B cell (primary cell): ENCODE data around the gene PDZD2. TPM values are rescaled to one million over a fixed set of nuclear protein-coding genes. Genes with fewer than 3 reads are reported as not detected.

Source experiments
- ATAC-seq: fragments of 200-7000 bp; cut with Tn5 transposase; one replicate; pipeline ENCODE4 v1.10.0; 2021; ENCODE audit warnings: low read depth, mild to moderate bottlenecking, moderate number of reproducible peaks, moderate library complexity
- CTCF ChIA-PET: fragments of 350-600 bp; sonication (Branson Sonifier 250); formaldehyde crosslinking; loops from one replicate; lab custom pipeline; 2021; ENCODE audit warnings: antibody characterized with exemption, inconsistent platforms; lab: Charles Lee
- POLR2A ChIA-PET: fragments of 350-600 bp; sonication (Branson Sonifier 250); formaldehyde crosslinking; loops from one replicate; lab custom pipeline; 2021; ENCODE audit warnings: antibody characterized with exemption; lab: Charles Lee
- DNase-seq: peaks from one replicate; pipeline ENCODE4 v3.0.0; 2013
- H2AFZ ChIP-seq: 2 replicates; pipeline ENCODE4 v1.6.1; 2012; ENCODE audit warnings: mild to moderate bottlenecking, low read depth, low read length; ENCODE audit not compliant: insufficient read depth, poor library complexity, severe bottlenecking
- H3K27ac ChIP-seq, 2 donors: 1 replicate in 1 of 2; 2 replicates in 1 of 2; pipeline ENCODE4 v1.5.1; 2012 to 2013; ENCODE audit warnings: low read length in 2 of 2, mild to moderate bottlenecking in 2 of 2, moderate library complexity in 1 of 2
- H3K27me3 ChIP-seq, 4 experiments: fragments of 200-600 bp in 1 of 4; sonication (generic) in 1 of 4; replicated peaks in 1 of 4; 1 replicate in 2 of 4; 2 replicates in 2 of 4; pipeline versions ENCODE4 v1.6.1 to v1.7.0; 2013 to 2016; ENCODE audit warnings: low read length in 3 of 4, mild to moderate bottlenecking in 2 of 4, mixed read lengths in 1 of 4, moderate library complexity in 1 of 4; ENCODE audit not compliant: insufficient read depth in 4 of 4, control insufficient read depth in 3 of 4; ENCODE audit errors: control extremely low read depth in 1 of 4
- H3K36me3 ChIP-seq, 2 experiments: replicated peaks in 1 of 2; 1 replicate in 1 of 2; 2 replicates in 1 of 2; pipeline versions ENCODE4 v1.6.1 to v1.7.1; 2013; ENCODE audit warnings: low read length in 1 of 2; ENCODE audit not compliant: insufficient read depth in 2 of 2, control insufficient read depth in 1 of 2; ENCODE audit errors: control extremely low read depth in 1 of 2, extremely low read depth in 1 of 2
- H3K4me1 ChIP-seq, 2 donors: fragments of 200-600 bp in 1 of 2; sonication (generic) in 1 of 2; 1 replicate in 1 of 2; 2 replicates in 1 of 2; pipeline versions ENCODE4 v1.5.1 to v1.6.1; 2013 to 2017; ENCODE audit warnings: low read length in 2 of 2; ENCODE audit not compliant: control insufficient read depth in 2 of 2, insufficient read depth in 2 of 2
- H3K4me2 ChIP-seq: replicated peaks from 2 replicates; pipeline ENCODE3; 2012; ENCODE audit warnings: mild to moderate bottlenecking, low read depth, low read length; ENCODE audit not compliant: poor library complexity, severe bottlenecking
- H3K4me3 ChIP-seq, 5 experiments: fragments of 200-600 bp in 1 of 5; sonication (generic) in 1 of 5; 1 replicate in 3 of 5; 2 replicates in 2 of 5; pipeline versions ENCODE4 v1.5.1 to v1.7.0; 2011 to 2016; ENCODE audit warnings: low read length in 4 of 5, mild to moderate bottlenecking in 4 of 5, low read depth in 2 of 5, control low read depth in 1 of 5, moderate library complexity in 1 of 5; ENCODE audit not compliant: insufficient read depth in 1 of 5; ENCODE audit errors: control extremely low read depth in 1 of 5, extremely low read depth in 1 of 5
- H3K79me2 ChIP-seq: fragments of 200-600 bp; sonication (generic); one replicate; pipeline ENCODE4 v1.6.0; 2016; ENCODE audit warnings: low read length; ENCODE audit not compliant: control insufficient read depth, insufficient read depth
- H3K9ac ChIP-seq: fragments of 200-600 bp; sonication (generic); 2 replicates; pipeline ENCODE4 v1.6.1; 2017; ENCODE audit warnings: mild to moderate bottlenecking, low read length, moderate library complexity
- H3K9me3 ChIP-seq, 3 donors: one replicate each; pipeline versions ENCODE4 v1.6.1 to v1.7.1; 2013; ENCODE audit warnings: low read length in 2 of 3; ENCODE audit not compliant: control insufficient read depth in 2 of 3, insufficient read depth in 1 of 3; ENCODE audit errors: control extremely low read depth in 1 of 3
- H4K20me1 ChIP-seq: 2 replicates; pipeline ENCODE4 v1.6.0; 2012; ENCODE audit warnings: mild to moderate bottlenecking, low read length; ENCODE audit not compliant: insufficient read depth, control insufficient read depth, poor library complexity, severe bottlenecking
- H3K27ac Mint-ChIP-seq: one replicate; pipeline ENCODE4 v1.8.0; 2021; ENCODE audit warnings: mixed read lengths
- H3K27me3 Mint-ChIP-seq: one replicate; pipeline ENCODE4 v1.8.0; 2021; ENCODE audit warnings: mixed read lengths
- H3K4me1 Mint-ChIP-seq: one replicate; pipeline ENCODE4 v1.8.0; 2021; ENCODE audit warnings: mixed read lengths
- H3K4me3 Mint-ChIP-seq: one replicate; pipeline ENCODE4 v1.8.0; 2021; ENCODE audit warnings: mixed read lengths
- H3K9me3 Mint-ChIP-seq: one replicate; pipeline ENCODE4 v1.8.0; 2022; ENCODE audit warnings: mixed read lengths; ENCODE audit not compliant: insufficient read depth
- CTCF ChIP-seq: fragments of 200-600 bp; IDR thresholded peaks from one replicate; pipeline ENCODE4 v1.8.0; 2022; ENCODE audit warnings: antibody characterized with exemption, mild to moderate bottlenecking
- EZH2 ChIP-seq: IDR thresholded peaks from 2 replicates; pipeline ENCODE4 v1.6.1; 2012; ENCODE audit warnings: borderline replicate concordance, low read depth, mild to moderate bottlenecking, moderate library complexity, low read length; ENCODE audit not compliant: insufficient read depth, poor library complexity, severe bottlenecking
- WGBS: methylation state at CpG from one replicate; pipeline ENCODE4 v1.1.5; 2013; ENCODE audit warnings: missing lambda C conversion rate; ENCODE audit not compliant: insufficient coverage; 5-methylcytosine and 5-hydroxymethylcytosine counted together
- intact Hi-C: fragments of 100-400 bp; cut with micrococcal nuclease; formaldehyde crosslinking; loops from one replicate; pipeline ENCODE4 v1.10.0; 2022
- polyA plus RNA-seq: library from polyadenylated mRNA; depleted of rRNA; stranded (reverse); fragments of >200 nt; gene quantifications from 2 replicates; pipeline ENCODE4 v1.2.3, GENCODE V29; 2012
- total RNA-seq, 2 donors: library from RNA; stranded (reverse); fragments of 120-200 nt in 1 of 2; gene quantifications; 1 replicate in 1 of 2; 2 replicates in 1 of 2; pipeline versions ENCODE4 v1.2.3 to v1.2.4, GENCODE V29; 2013 to 2022

The PDZD2 gene
- total and polyA plus RNA-seq, 2 donors (not counting 1 experiment from before 2014, with no cell fraction given) = not detected

GRCh38 chr5:32058997-32059396, 420.1 kb downstream of the PDZD2 start:
- Histone ChIP-seq H3K4me2 (no peak overlapping the region), H3K27me3 (no peaks in the 10 kb centered on the region), H4K20me1 (no peaks in the 10 kb centered on the region), H3K36me3 (no peaks in the 10 kb centered on the region), H2AFZ (no peak overlapping the region), H3K4me3 (no peak overlapping the region), H3K9ac (no peak overlapping the region), H3K79me2 (no peaks in the 10 kb centered on the region), H3K4me1 (no peaks in the 10 kb centered on the region), H3K27ac (no peak overlapping the region), H3K9me3 (no peaks in the 10 kb centered on the region)
- ATAC-seq (no peak), DNase-seq (no peak)
- Mint-ChIP-seq H3K4me3 (no peak overlapping the region), H3K9me3 (no peaks in the 10 kb centered on the region), H3K27me3 (peaks cover 2% of the 10 kb centered on the region), H3K4me1 (no peaks in the 10 kb centered on the region), H3K27ac (no peak overlapping the region)
- ChIA-PET POLR2A (interaction anchor here (0.6 kb wide), 1 partner anchor 9 kb away, joined by 3 read pairs; no protein-coding TSS in a partner anchor), CTCF (interaction anchor here (1.2 to 1.4 kb wide), 2 partner anchors 11 to 18 kb away, joined by 3 read pairs; no protein-coding TSS in a partner anchor)
- no peak for TF ChIP-seq EZH2
- no peak for TF ChIP-seq CTCF
- intact Hi-C loops = no loop called here
- no CpG with 5 or more reads among the region's 3 CpGs for WGBS

- Histone ChIP-seq H3K4me1 (no peaks in the 10 kb centered on the region), H3K79me2 (no peaks in the 10 kb centered on the region), H3K36me3 (no peaks in the 10 kb centered on the region), H3K4me3 (no peak overlapping the region), H3K27me3 (no peaks in the 10 kb centered on the region), H3K4me2 (no peak overlapping the region), H3K27ac (no peak overlapping the region), H3K9ac (no peak overlapping the region), H4K20me1 (no peaks in the 10 kb centered on the region), H3K9me3 (no peaks in the 10 kb centered on the region), H2AFZ (no peak overlapping the region)
- H3K27ac Mint-ChIP-seq = no peak overlapping the region
- ChIA-PET POLR2A (no interaction called here), CTCF (interaction anchor here (1.1 to 1.4 kb wide), 2 partner anchors 12 to 33 kb away, joined by 3 read pairs; no protein-coding TSS in a partner anchor)
- WGBS = no CpG with 5 or more reads among the region's 4 CpGs
- DNase-seq (no peak), ATAC-seq (no peak)
- H3K4me3 Mint-ChIP-seq = no peak overlapping the region
- peaks cover 2% of the 10 kb centered on the region for H3K27me3 Mint-ChIP-seq
- intact Hi-C loops = no loop called here
- no peaks in the 10 kb centered on the region for H3K4me1 Mint-ChIP-seq
- TF ChIP-seq EZH2 (no peak), CTCF (no peak)
- H3K9me3 Mint-ChIP-seq = no peaks in the 10 kb centered on the region
Measured at GRCh38 chr5:32059761-32060530, 421.0 kb downstream of the PDZD2 start.
